Activated CD8-positive, alpha-beta memory T cell treated with anti-CD3 and anti-CD28 coated beads for 24 hours (primary cell): ENCODE measurements around the gene MLEC.

Experiments used
- DNase-seq: peaks from one replicate; pipeline ENCODE4 v3.0.0-alpha.2; 2020

MLEC gene

GRCh38 chr12:120686690-120687577, at the start of gene MLEC:
TSS of gene MLEC (plus strand) at chr12:120687149. CDS start at chr12:120687297, 148 bp downstream.
- DNase-seq: peak; percentile 99

GRCh38 chr12:120639771-120640721, 46.9 kb upstream of the MLEC start, which contains the start of gene CABP1:
TSS of gene CABP1 (plus strand) at chr12:120640626. CDS start at chr12:120640686, 60 bp downstream.
- DNase-seq: peak; percentile 90

GRCh38 chr12:120640861-120641833, 45.8 kb upstream of the MLEC start:
- DNase-seq: peak; percentile 80

- DNase-seq: no peak
Observed at GRCh38 chr12:120642121-120642520, 44.8 kb upstream of the MLEC start.

- DNase-seq: no peak
Observed at GRCh38 chr12:120642826-120643225, 44.1 kb upstream of the MLEC start.

GRCh38 chr12:120643574-120643973, 43.4 kb upstream of the MLEC start:
- DNase-seq: no peak

GRCh38 chr12:120646044-120646443, 40.9 kb upstream of the MLEC start:
- DNase-seq: no peak

- no peak for DNase-seq
Observed at GRCh38 chr12:120647375-120647755, 39.6 kb upstream of the MLEC start.

- no peak for DNase-seq
Observed at GRCh38 chr12:120649442-120650232, 37.3 kb upstream of the MLEC start.

GRCh38 chr12:120650233-120650690, 36.7 kb upstream of the MLEC start:
- no peak for DNase-seq

- DNase-seq: no peak
Observed at GRCh38 chr12:120651821-120652220, 35.1 kb upstream of the MLEC start.

- no peak for DNase-seq
Observed at GRCh38 chr12:120652656-120653435, 34.1 kb upstream of the MLEC start.

GRCh38 chr12:120653611-120654010, 33.3 kb upstream of the MLEC start:
- no peak for DNase-seq

GRCh38 chr12:120654656-120655055, 32.3 kb upstream of the MLEC start:
- no peak for DNase-seq

GRCh38 chr12:120656008-120656407, 30.9 kb upstream of the MLEC start:
- DNase-seq: no peak

GRCh38 chr12:120658286-120659150, 28.4 kb upstream of the MLEC start:
- no peak for DNase-seq

- DNase-seq: no peak
Observed at GRCh38 chr12:120659151-120659525, 27.8 kb upstream of the MLEC start.

- DNase-seq: no peak
Observed at GRCh38 chr12:120661432-120661831, 25.5 kb upstream of the MLEC start.

- DNase-seq: no peak
Observed at GRCh38 chr12:120662879-120663278, 24.1 kb upstream of the MLEC start.
